DOHH2 (cell line): ENCODE data around the gene PNO1.

Experiments
- H3F3A ChIP-seq: fragments of 200-600 bp; sonication (generic), shearing (Covaris generic); 2 replicates; pipeline ENCODE4 v1.6.0; 2016; ENCODE audit warnings: antibody characterized with exemption, mild to moderate bottlenecking; ENCODE audit not compliant: control insufficient read depth, insufficient read depth
- H3K27ac ChIP-seq: fragments of 200-600 bp; sonication (generic); 2 replicates; pipeline ENCODE4 v1.5.1; 2014; ENCODE audit warnings: low read depth, mild to moderate bottlenecking, low read length, moderate library complexity
- H3K27me3 ChIP-seq: fragments of 200-600 bp; sonication (generic); 2 replicates; pipeline ENCODE4 v1.6.1; 2014; ENCODE audit warnings: mild to moderate bottlenecking, low read length, mixed read lengths; ENCODE audit not compliant: control insufficient read depth
- H3K36me3 ChIP-seq: fragments of 200-600 bp; sonication (generic); 2 replicates; pipeline ENCODE4 v1.6.1; 2014; ENCODE audit warnings: mild to moderate bottlenecking, low read length, moderate library complexity, mixed read lengths; ENCODE audit not compliant: control insufficient read depth
- H3K4me1 ChIP-seq: fragments of 200-600 bp; sonication (generic); 2 replicates; pipeline ENCODE4 v1.6.1; 2014; ENCODE audit warnings: mild to moderate bottlenecking, low read length, mixed read lengths; ENCODE audit not compliant: control insufficient read depth
- H3K4me2 ChIP-seq: fragments of 200-600 bp; sonication (generic); 2 replicates; pipeline ENCODE4 v1.6.0; 2014; ENCODE audit warnings: mild to moderate bottlenecking, low read length, moderate library complexity
- H3K4me3 ChIP-seq: fragments of 200-600 bp; sonication (generic); 2 replicates; pipeline ENCODE4 v1.5.1; 2014; ENCODE audit warnings: mild to moderate bottlenecking, low read length, mixed read lengths
- H3K79me2 ChIP-seq: fragments of 200-600 bp; sonication (generic); 2 replicates; pipeline ENCODE4 v1.6.1; 2014; ENCODE audit warnings: mild to moderate bottlenecking, low read length, mixed read lengths; ENCODE audit not compliant: control insufficient read depth
- H3K9me2 ChIP-seq: fragments of 200-600 bp; sonication (generic); replicated peaks from 2 replicates; pipeline ENCODE4 v1.6.1; 2014; ENCODE audit warnings: mild to moderate bottlenecking, low read length, mixed read lengths; ENCODE audit not compliant: control insufficient read depth
- H3K9me3 ChIP-seq: fragments of 200-600 bp; sonication (generic); 2 replicates; pipeline ENCODE4 v1.6.1; 2014; ENCODE audit warnings: antibody characterized with exemption, low read length, mixed read lengths; ENCODE audit not compliant: control insufficient read depth, insufficient read depth
- H4K20me1 ChIP-seq: fragments of 200-600 bp; sonication (generic); 2 replicates; pipeline ENCODE4 v1.6.0; 2014; ENCODE audit warnings: low read depth, mild to moderate bottlenecking, antibody characterized with exemption, low read length, moderate library complexity; ENCODE audit not compliant: control insufficient read depth, insufficient read depth
- EZH2phosphoT487 ChIP-seq: fragments of 200-600 bp; sonication (generic); IDR thresholded peaks from 2 replicates; pipeline ENCODE4 v1.6.1; 2017; ENCODE audit warnings: borderline replicate concordance, mild to moderate bottlenecking, antibody characterized with exemption, low read length, moderate library complexity, mixed read lengths
- TF ChIP-seq, protein P1 (sequence below): fragments of 200-600 bp; sonication (generic); IDR thresholded peaks from one replicate; pipeline ENCODE4 v1.5.1; 2014; ENCODE audit warnings: antibody characterized with exemption, mild to moderate bottlenecking, low read depth, low read length; ENCODE audit not compliant: poor library complexity, severe bottlenecking

Gene PNO1

DNA sequence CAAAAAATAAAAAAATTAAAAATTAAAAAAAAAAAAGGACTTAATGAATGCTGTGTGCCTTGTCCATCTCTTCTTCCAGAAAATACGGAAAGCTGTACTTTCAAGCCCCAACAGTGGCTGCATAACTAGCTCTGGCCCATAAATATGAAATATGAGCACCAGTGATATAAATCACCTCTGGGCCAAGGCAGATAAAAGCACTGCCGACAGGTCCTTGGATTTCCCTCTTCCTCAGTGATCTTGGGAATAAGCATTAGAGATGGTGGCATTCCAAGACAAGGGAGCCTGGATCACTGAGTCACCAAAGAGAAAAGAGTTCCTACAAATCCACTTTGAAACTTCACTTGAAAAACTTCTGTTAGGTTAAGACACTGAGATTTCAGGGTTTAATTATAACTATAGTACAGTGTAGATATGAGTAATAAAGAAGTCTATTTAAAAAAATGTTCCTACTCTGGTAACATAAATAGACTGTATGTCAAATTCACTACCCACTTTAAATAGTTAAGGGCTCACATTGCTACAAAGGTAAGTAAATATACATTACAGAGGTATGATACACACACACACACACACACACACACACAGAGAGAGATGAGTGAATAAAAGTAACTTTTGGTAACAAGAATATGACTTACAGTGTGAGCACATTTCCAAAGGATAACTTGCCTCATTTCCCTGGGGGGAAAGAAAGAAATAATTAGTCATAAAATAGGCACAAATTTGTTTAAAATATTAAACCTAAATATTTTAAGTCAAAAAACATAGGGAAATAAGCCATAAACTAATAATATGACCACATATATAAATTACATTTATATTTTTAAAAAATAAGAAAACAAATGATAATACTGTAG, 59.0 kb downstream of the PNO1 start:
- peaks cover 42% of the 10 kb centered on the region for H3K4me1 ChIP-seq
- TF ChIP-seq, protein P1, sequence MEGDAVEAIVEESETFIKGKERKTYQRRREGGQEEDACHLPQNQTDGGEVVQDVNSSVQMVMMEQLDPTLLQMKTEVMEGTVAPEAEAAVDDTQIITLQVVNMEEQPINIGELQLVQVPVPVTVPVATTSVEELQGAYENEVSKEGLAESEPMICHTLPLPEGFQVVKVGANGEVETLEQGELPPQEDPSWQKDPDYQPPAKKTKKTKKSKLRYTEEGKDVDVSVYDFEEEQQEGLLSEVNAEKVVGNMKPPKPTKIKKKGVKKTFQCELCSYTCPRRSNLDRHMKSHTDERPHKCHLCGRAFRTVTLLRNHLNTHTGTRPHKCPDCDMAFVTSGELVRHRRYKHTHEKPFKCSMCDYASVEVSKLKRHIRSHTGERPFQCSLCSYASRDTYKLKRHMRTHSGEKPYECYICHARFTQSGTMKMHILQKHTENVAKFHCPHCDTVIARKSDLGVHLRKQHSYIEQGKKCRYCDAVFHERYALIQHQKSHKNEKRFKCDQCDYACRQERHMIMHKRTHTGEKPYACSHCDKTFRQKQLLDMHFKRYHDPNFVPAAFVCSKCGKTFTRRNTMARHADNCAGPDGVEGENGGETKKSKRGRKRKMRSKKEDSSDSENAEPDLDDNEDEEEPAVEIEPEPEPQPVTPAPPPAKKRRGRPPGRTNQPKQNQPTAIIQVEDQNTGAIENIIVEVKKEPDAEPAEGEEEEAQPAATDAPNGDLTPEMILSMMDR, result no peak
- no peak for TF ChIP-seq EZH2phosphoT487
- peaks cover 60% of the 10 kb centered on the region for H3K36me3 ChIP-seq
- H3K27me3 ChIP-seq, result no peaks in the 10 kb centered on the region
- H3K79me2 ChIP-seq, result peaks cover 100% of the 10 kb centered on the region
- no peak overlapping the region for H3K4me2 ChIP-seq
- no peaks in the 10 kb centered on the region for H3K9me3 ChIP-seq
- H4K20me1 ChIP-seq, result peaks cover 20% of the 10 kb centered on the region
- H3K4me3 ChIP-seq, result no peak overlapping the region
- no peaks in the 10 kb centered on the region for H3K9me2 ChIP-seq
- H3K27ac ChIP-seq, result no peak overlapping the region
- H3F3A ChIP-seq, result no peaks in the 10 kb centered on the region

- H3K9me2 ChIP-seq, result no peaks in the 10 kb centered on the region
- no peaks in the 10 kb centered on the region for H3K27me3 ChIP-seq
- TF ChIP-seq EZH2phosphoT487, result no peak
- TF ChIP-seq, protein P1, result no peak
- no peak overlapping the region for H3K4me2 ChIP-seq
- peaks cover 58% of the 10 kb centered on the region for H3K36me3 ChIP-seq
- H3K79me2 ChIP-seq, result peaks cover 100% of the 10 kb centered on the region
- no peaks in the 10 kb centered on the region; the same call in 1 of the 2 replicates for H3K9me3 ChIP-seq
- H3F3A ChIP-seq, result no peaks in the 10 kb centered on the region; the same call in 1 of the 2 replicates
- H4K20me1 ChIP-seq, result peaks cover 20% of the 10 kb centered on the region
- no peak overlapping the region for H3K27ac ChIP-seq
- H3K4me3 ChIP-seq, result no peak overlapping the region
- peaks cover 42% of the 10 kb centered on the region for H3K4me1 ChIP-seq
Observed at GRCh38 chr2:68217729-68218128, 60.0 kb downstream of the PNO1 start.

DNA sequence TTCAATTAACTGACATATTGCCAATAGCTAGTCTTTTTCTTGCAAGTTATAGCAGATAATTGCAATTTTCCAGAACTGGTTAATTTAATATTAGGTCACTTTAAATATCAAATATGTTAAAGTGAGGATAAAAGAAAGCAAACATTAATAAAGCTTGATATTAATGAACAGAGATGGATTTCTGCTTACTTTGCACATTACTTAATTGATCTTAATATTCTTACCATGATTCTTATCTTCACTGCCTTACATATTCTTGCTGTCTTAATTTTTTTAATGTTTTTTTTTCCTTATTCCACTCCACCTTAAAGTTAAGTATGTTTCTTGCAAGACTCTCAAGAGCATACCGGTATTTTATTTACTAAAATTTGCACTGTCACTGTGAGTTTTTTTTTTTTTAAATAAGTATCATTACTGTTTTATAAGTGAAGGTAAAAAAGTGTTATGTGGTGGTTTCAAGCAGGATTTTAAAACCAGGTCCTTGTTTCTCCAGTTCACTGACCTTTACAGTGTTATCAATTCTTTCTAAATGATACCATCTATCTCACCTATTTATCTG, 60.7 kb downstream of the PNO1 start:
- peaks cover 58% of the 10 kb centered on the region for H3K36me3 ChIP-seq
- H3K9me3 ChIP-seq, result no peaks in the 10 kb centered on the region; the same call in 1 of the 2 replicates
- H3K27ac ChIP-seq, result no peak overlapping the region
- no peaks in the 10 kb centered on the region; the same call in 1 of the 2 replicates for H3F3A ChIP-seq
- peaks cover 20% of the 10 kb centered on the region for H4K20me1 ChIP-seq
- H3K4me1 ChIP-seq, result peaks cover 42% of the 10 kb centered on the region
- H3K79me2 ChIP-seq, result peaks cover 100% of the 10 kb centered on the region
- TF ChIP-seq, protein P1, result no peak
- TF ChIP-seq EZH2phosphoT487, result no peak
- no peaks in the 10 kb centered on the region for H3K27me3 ChIP-seq
- no peak overlapping the region for H3K4me3 ChIP-seq
- H3K4me2 ChIP-seq, result no peak overlapping the region
- H3K9me2 ChIP-seq, result no peaks in the 10 kb centered on the region
